ENCODE results near the gene ZIC4.

- no peak for TF ChIP-seq CTCF (IDR thresholded peaks at IDR 0.05)
- no peak for TF ChIP-seq POLR2A (IDR thresholded peaks at IDR 0.05)
Measured at GRCh38 chr3:147369661-147370123, 36.7 kb downstream of the ZIC4 start.
